GM21528 (cell line): Measurements from ENCODE around the gene KCNF1.
"Not testable (repeated sequence)": the region's sequence is repeated elsewhere in the genome, so short reads cannot be mapped to it uniquely, and the experiment has no call there.

Experiments used
- ATAC-seq: cut with Tn5 transposase; IDR thresholded peaks from one replicate; pipeline ENCODE4 v1.9.1; 2021; ENCODE audit warnings: mild to moderate bottlenecking, moderate library complexity; ENCODE audit not compliant: unreplicated experiment, low FRiP score

Gene KCNF1

GRCh38 chr2:10935953-10936942 lies 24.5 kb downstream of the KCNF1 start:
- ATAC-seq: no peak

- no peak for ATAC-seq
Observed at GRCh38 chr2:10939058-10939457, 27.3 kb downstream of the KCNF1 start.

GRCh38 chr2:10940596-10940995 lies 28.9 kb downstream of the KCNF1 start:
- no peak for ATAC-seq

- ATAC-seq: no peak
Observed at GRCh38 chr2:10941383-10941782, 29.6 kb downstream of the KCNF1 start.

GRCh38 chr2:10944799-10945198 lies 33.1 kb downstream of the KCNF1 start:
- ATAC-seq: no peak

GRCh38 chr2:10946394-10946793 lies 34.7 kb downstream of the KCNF1 start:
- ATAC-seq: no peak

GRCh38 chr2:10947005-10947440 lies 35.3 kb downstream of the KCNF1 start:
- no peak for ATAC-seq

- no peak for ATAC-seq
Observed at GRCh38 chr2:10947446-10948187, 35.9 kb downstream of the KCNF1 start.

GRCh38 chr2:10948188-10948564 lies 36.4 kb downstream of the KCNF1 start:
- ATAC-seq: no peak

GRCh38 chr2:10948606-10949230 lies 37.0 kb downstream of the KCNF1 start:
- ATAC-seq: no peak

- ATAC-seq: no peak
Observed at GRCh38 chr2:10949835-10950234, 38.1 kb downstream of the KCNF1 start.

GRCh38 chr2:10951558-10952414 lies 40.1 kb downstream of the KCNF1 start:
- ATAC-seq: no peak

- no peak for ATAC-seq
Observed at GRCh38 chr2:10954416-10954815, 42.7 kb downstream of the KCNF1 start.

GRCh38 chr2:10954856-10955818 lies 43.4 kb downstream of the KCNF1 start:
- ATAC-seq: no peak

- no peak for ATAC-seq
Observed at GRCh38 chr2:10956006-10956790, 44.5 kb downstream of the KCNF1 start.

- no peak for ATAC-seq
Observed at GRCh38 chr2:10957391-10957790, 45.7 kb downstream of the KCNF1 start.

GRCh38 chr2:10958452-10958851 lies 46.7 kb downstream of the KCNF1 start:
- ATAC-seq: not testable (repeated sequence)
